ENCODE measurements around the gene RANGAP1. TPM values are rescaled to one million over a fixed set of nuclear protein-coding genes. Genes with fewer than 3 reads are reported as not detected.

RANGAP1 gene
- total RNA-seq, 1 donor from 2014 or later = 32.8 TPM

- DNase-seq (ENCODE audit: low spot score) = no peak
- intact Hi-C loops (cut with DNase I) = no loop called here
Observed at GRCh38 chr22:41239443-41240128, 46.4 kb downstream of the RANGAP1 start.

- intact Hi-C loops (cut with DNase I) = no loop called here
- DNase-seq (ENCODE audit: low spot score) = no peak
Observed at GRCh38 chr22:41238570-41239442, 47.2 kb downstream of the RANGAP1 start.

- intact Hi-C loops (cut with DNase I) = no loop called here
- DNase-seq (ENCODE audit: low spot score) = peak; percentile 92
Observed at GRCh38 chr22:41237707-41238569, 48.0 kb downstream of the RANGAP1 start.

- DNase-seq (ENCODE audit: low spot score) = no peak
- intact Hi-C loops (cut with DNase I) = no loop called here
Observed at GRCh38 chr22:41237036-41237706, 48.8 kb downstream of the RANGAP1 start.

- intact Hi-C loops (cut with DNase I) = no loop called here
- DNase-seq (ENCODE audit: low spot score) = no peak
Observed at GRCh38 chr22:41234815-41235695, 50.9 kb downstream of the RANGAP1 start.

GRCh38 chr22:41231369-41231768 is 54.6 kb downstream of the RANGAP1 start:
- intact Hi-C loops (cut with DNase I) = no loop called here
- no peak for DNase-seq (ENCODE audit: low spot score)

GRCh38 chr22:41230401-41230785 is 55.6 kb downstream of the RANGAP1 start:
- DNase-seq (ENCODE audit: low spot score) = no peak
- intact Hi-C loops (cut with DNase I) = no loop called here

- DNase-seq (ENCODE audit: low spot score) = no peak
- intact Hi-C loops (cut with DNase I) = no loop called here
Observed at GRCh38 chr22:41229730-41230400, 56.1 kb downstream of the RANGAP1 start.

GRCh38 chr22:41229215-41229614 is 56.8 kb downstream of the RANGAP1 start:
- intact Hi-C loops (cut with DNase I) = no loop called here
- no peak for DNase-seq (ENCODE audit: low spot score)

GRCh38 chr22:41226723-41227655 is 59.0 kb downstream of the RANGAP1 start:
- intact Hi-C loops (cut with DNase I) = no loop called here
- DNase-seq (ENCODE audit: low spot score) = no peak

- DNase-seq (ENCODE audit: low spot score) = no peak
- intact Hi-C loops (cut with DNase I) = no loop called here
Observed at GRCh38 chr22:41223535-41223934, 62.5 kb downstream of the RANGAP1 start.

GRCh38 chr22:41222846-41223507 is 63.0 kb downstream of the RANGAP1 start:
- intact Hi-C loops (cut with DNase I) = no loop called here
- no peak for DNase-seq (ENCODE audit: low spot score)

GRCh38 chr22:41217553-41218157 is 68.3 kb downstream of the RANGAP1 start:
- DNase-seq (ENCODE audit: low spot score) = peak; percentile 81
- intact Hi-C loops (cut with DNase I) = no loop called here

GRCh38 chr22:41216984-41217383 is 69.0 kb downstream of the RANGAP1 start:
- no peak for DNase-seq (ENCODE audit: low spot score)

GRCh38 chr22:41215926-41216325 is 70.1 kb downstream of the RANGAP1 start:
- DNase-seq (ENCODE audit: low spot score) = no peak
- intact Hi-C loops (cut with DNase I) = no loop called here

More at GRCh38 chr22:41216984-41217383, 69.0 kb downstream of the RANGAP1 start:
- intact Hi-C loops (cut with DNase I) = no loop called here

- no peak for DNase-seq (ENCODE audit: low spot score)
Observed at GRCh38 chr22:41215409-41215808, 70.6 kb downstream of the RANGAP1 start.

More at GRCh38 chr22:41215409-41215808, 70.6 kb downstream of the RANGAP1 start:
- intact Hi-C loops (cut with DNase I) = no loop called here
